WTC11 (cell line): Measurements from ENCODE around the gene CDK11A. TPM values are rescaled to one million over a fixed set of nuclear protein-coding genes. Genes with fewer than 3 reads are reported as not detected.
"Not testable (repeated sequence)": the region's sequence is repeated elsewhere in the genome, so short reads cannot be mapped to it uniquely, and the experiment has no call there.

Experiments used
- ATAC-seq: fragments of 200-7000 bp; cut with Tn5 transposase; 2 replicates; pipeline ENCODE4 v1.10.0; 2021; ENCODE audit warnings: mild to moderate bottlenecking, moderate library complexity
- CTCF ChIA-PET: fragments of 300-600 bp; sonication (Branson Sonifier 250); formaldehyde crosslinking; loops from one replicate; lab custom pipeline; 2021; ENCODE audit warnings: antibody characterized with exemption; lab: Charles Lee
- POLR2A ChIA-PET: fragments of 350-600 bp; sonication (Branson Sonifier 250); formaldehyde crosslinking; loops from one replicate; lab custom pipeline; 2021; ENCODE audit warnings: antibody characterized with exemption; lab: Charles Lee
- DNase-seq: peaks from one replicate; pipeline ENCODE4 v3.0.0; 2021; ENCODE audit warnings: low spot score
- H3K27ac Mint-ChIP-seq: 2 replicates; pipeline ENCODE4 v1.8.0; 2021; ENCODE audit warnings: mixed read lengths
- H3K27me3 Mint-ChIP-seq: 2 replicates; pipeline ENCODE4 v1.8.0; 2021; ENCODE audit warnings: low read depth, mild to moderate bottlenecking, moderate library complexity, mixed read lengths
- H3K36me3 Mint-ChIP-seq: 2 replicates; pipeline ENCODE4 v1.8.0; 2021; ENCODE audit warnings: mixed read lengths
- H3K4me1 Mint-ChIP-seq: 2 replicates; pipeline ENCODE4 v1.8.0; 2022; ENCODE audit warnings: mixed read lengths
- H3K4me3 Mint-ChIP-seq: 2 replicates; pipeline ENCODE4 v1.8.0; 2021; ENCODE audit warnings: mild to moderate bottlenecking, moderate library complexity, mixed read lengths
- H3K9me3 Mint-ChIP-seq: 2 replicates; pipeline ENCODE4 v1.8.0; 2021; ENCODE audit warnings: mixed read lengths
- AFF4 ChIP-seq: sonication (generic); formaldehyde crosslinking; IDR thresholded peaks from 2 replicates; pipeline ENCODE4 v1.8.1; 2023; ENCODE audit warnings: mild to moderate bottlenecking, missing genetic modification reagents, borderline replicate concordance
- ATF2 ChIP-seq: sonication (generic); formaldehyde crosslinking; IDR thresholded peaks from 2 replicates; pipeline ENCODE4 v1.8.1; 2022; ENCODE audit warnings: low read depth, missing genetic modification reagents, borderline replicate concordance
- FOXP1 ChIP-seq: sonication (generic); formaldehyde crosslinking; IDR thresholded peaks from 2 replicates; pipeline ENCODE4 v1.8.0; 2022; ENCODE audit warnings: missing genetic modification reagents, mild to moderate bottlenecking, moderate library complexity, borderline replicate concordance
- GABPB1 ChIP-seq: sonication (generic); formaldehyde crosslinking; IDR thresholded peaks from 2 replicates; pipeline ENCODE4 v1.8.1; 2023; ENCODE audit warnings: mild to moderate bottlenecking, missing genetic modification reagents
- IRF1 ChIP-seq: sonication (generic); formaldehyde crosslinking; IDR thresholded peaks from 2 replicates; pipeline ENCODE4 v1.8.0; 2023; ENCODE audit warnings: missing genetic modification reagents
- JAZF1 ChIP-seq: fragments of 250-450 bp; sonication (Bioruptor Pico); IDR thresholded peaks from 2 replicates; pipeline ENCODE4 v1.9.0; 2021; ENCODE audit warnings: moderate library complexity, mild to moderate bottlenecking, inconsistent platforms
- NFYB ChIP-seq: sonication (generic); formaldehyde crosslinking; conservative IDR thresholded peaks from 2 replicates; pipeline ENCODE4 v1.8.0; 2022; ENCODE audit warnings: low read depth, missing genetic modification reagents
- RELA ChIP-seq: sonication (generic); formaldehyde crosslinking; IDR thresholded peaks from 2 replicates; pipeline ENCODE4 v1.8.1; 2022; ENCODE audit warnings: missing genetic modification reagents, mild to moderate bottlenecking, borderline replicate concordance
- ZNF263 ChIP-seq: sonication (generic); formaldehyde crosslinking; IDR thresholded peaks from 2 replicates; pipeline ENCODE4 v1.8.1; 2022; ENCODE audit warnings: low read depth, mild to moderate bottlenecking, moderate library complexity, missing genetic modification reagents
- total RNA-seq: library from RNA; stranded (reverse); gene quantifications from 3 replicates; pipeline ENCODE4 v1.2.3, GENCODE V29; 2021

Gene CDK11A
- total RNA-seq, 1 experiment from 2014 or later = 54.7 TPM

GRCh38 chr1:1677718-1678580 is 46.2 kb downstream of the CDK11A start:
- H3K4me1 Mint-ChIP-seq = peaks cover 21% of the 10 kb centered on the region
- H3K9me3 Mint-ChIP-seq = no peaks in the 10 kb centered on the region
- no peak for ATAC-seq
- peaks cover 7% of the 10 kb centered on the region for H3K36me3 Mint-ChIP-seq
- peak overlapping the region; percentile 84 for H3K27ac Mint-ChIP-seq
- ChIA-PET CTCF (interaction anchor here (0.5 to 3.0 kb wide), 14 partner anchors 9 to 496 kb away, joined by 3 to 48 read pairs (median 4); partner anchors contain the start of gene MIB2), POLR2A (no interaction called here)
- H3K4me3 Mint-ChIP-seq = no peak overlapping the region
- DNase-seq = no peak
- TF ChIP-seq ATF2 (CRISPR knock-in tag) = no peak
- no peak for TF ChIP-seq AFF4 (CRISPR knock-in tag)
- no peak for TF ChIP-seq NFYB (CRISPR knock-in tag)
- no peak for TF ChIP-seq JAZF1 (CRISPR knock-in tag)
- no peak for TF ChIP-seq GABPB1 (CRISPR knock-in tag)
- no peak for TF ChIP-seq RELA (CRISPR knock-in tag)
- no peak for TF ChIP-seq ZNF263 (CRISPR knock-in tag)
- no peak for TF ChIP-seq IRF1
- no peak for TF ChIP-seq FOXP1
- TF ChIP-seq, all 79 proteins: peak for 0
- no peaks in the 10 kb centered on the region for H3K27me3 Mint-ChIP-seq

DNA sequence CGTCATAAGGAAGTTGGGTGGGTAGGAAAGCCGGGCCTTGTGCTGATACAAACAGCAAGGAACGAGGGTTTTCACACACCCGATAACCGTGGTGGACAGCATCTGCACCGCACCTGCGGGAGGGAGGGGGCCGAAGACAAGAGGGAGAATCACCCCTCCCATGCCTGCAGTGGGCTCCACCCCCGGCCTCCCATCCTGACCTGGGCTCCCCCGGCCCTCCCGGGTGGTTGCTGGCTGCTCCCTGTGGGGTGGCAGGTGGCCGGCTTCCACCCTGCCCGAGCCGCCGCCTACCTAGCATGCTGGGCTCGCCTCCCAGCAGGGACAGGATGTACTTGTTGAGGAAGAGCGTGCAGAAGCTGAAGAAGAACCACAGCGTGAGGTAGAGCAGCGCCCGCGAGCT is 48.1 kb downstream of the CDK11A start:
- H3K9me3 Mint-ChIP-seq, H3K27me3 Mint-ChIP-seq, POLR2A ChIA-PET, H3K27ac Mint-ChIP-seq, DNase-seq, H3K4me3 Mint-ChIP-seq, CTCF ChIA-PET, ATAC-seq: not testable (repeated sequence)
- peaks cover 17% of the 10 kb centered on the region for H3K36me3 Mint-ChIP-seq
- peaks cover 17% of the 10 kb centered on the region for H3K4me1 Mint-ChIP-seq

DNA sequence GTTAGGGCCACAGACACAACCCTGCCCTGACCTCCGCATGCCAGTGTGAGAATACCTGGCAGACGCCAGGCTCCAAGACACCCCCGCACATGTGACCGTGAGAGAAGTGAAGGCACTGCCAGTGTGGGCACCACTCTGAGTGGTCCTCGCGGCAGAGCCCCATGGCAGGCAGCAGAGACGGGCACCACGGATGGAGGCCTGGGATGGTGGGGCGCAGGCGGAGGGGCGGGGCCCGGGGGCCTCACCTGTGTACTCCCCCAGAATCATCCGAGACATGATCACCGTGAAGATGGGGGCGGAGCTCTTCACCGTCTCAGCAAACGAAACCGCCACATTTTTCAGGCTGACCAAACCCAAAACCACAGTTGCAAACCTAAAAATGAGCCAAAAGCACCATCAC is 48.9 kb downstream of the CDK11A start:
- H3K4me3 Mint-ChIP-seq, DNase-seq, H3K27ac Mint-ChIP-seq, POLR2A ChIA-PET, ATAC-seq, H3K27me3 Mint-ChIP-seq, H3K9me3 Mint-ChIP-seq, CTCF ChIA-PET: not testable (repeated sequence)
- Mint-ChIP-seq H3K36me3 (peaks cover 24% of the 10 kb centered on the region), H3K4me1 (peaks cover 17% of the 10 kb centered on the region)

DNA sequence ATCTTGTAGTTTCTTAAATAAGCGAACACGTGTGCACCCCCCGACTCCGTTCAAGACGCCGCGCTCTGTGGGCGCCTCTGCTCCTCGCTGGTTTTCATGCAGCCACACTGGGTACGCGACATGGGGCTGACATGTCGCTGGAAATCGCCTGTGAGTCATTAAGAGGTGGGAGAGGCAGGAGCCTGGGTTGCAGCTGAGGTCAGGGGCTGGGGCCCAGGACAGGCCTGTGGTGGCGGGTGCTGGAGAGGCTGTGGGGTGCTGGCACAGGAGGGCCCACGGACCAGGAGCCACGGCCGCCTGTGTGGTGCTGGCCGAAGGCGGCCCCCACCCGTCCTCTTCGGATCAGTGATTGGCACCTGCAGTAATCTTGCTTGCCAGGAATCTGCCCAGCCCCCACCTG is 49.4 kb downstream of the CDK11A start:
- H3K27me3 Mint-ChIP-seq, CTCF ChIA-PET, H3K27ac Mint-ChIP-seq, H3K4me3 Mint-ChIP-seq, ATAC-seq, H3K9me3 Mint-ChIP-seq, POLR2A ChIA-PET, DNase-seq: not testable (repeated sequence)
- Mint-ChIP-seq H3K4me1 (peaks cover 17% of the 10 kb centered on the region), H3K36me3 (peaks cover 24% of the 10 kb centered on the region)
